IPS-NIHi11 (cell line): ENCODE data around the gene FALEC.

Experiments used
- DNase-seq: peaks from one replicate; pipeline ENCODE4 v3.0.0; 2012; ENCODE audit warnings: mixed read lengths, low spot score

Gene FALEC

GRCh38 chr1:150511985-150512660, 3.4 kb upstream of the FALEC start:
- DNase-seq: no peak

GRCh38 chr1:150512846-150513245, 2.7 kb upstream of the FALEC start:
- DNase-seq: no peak

GRCh38 chr1:150513351-150513791, 2.2 kb upstream of the FALEC start:
- DNase-seq: no peak

GRCh38 chr1:150514260-150514659, 1.3 kb upstream of the FALEC start:
- DNase-seq: no peak

- no peak for DNase-seq
These were observed 632 bp upstream of the FALEC start for GRCh38 chr1:150514913-150515327.

- no peak for DNase-seq
These were observed 569 bp downstream of the FALEC start for GRCh38 chr1:150516050-150516591.

GRCh38 chr1:150516616-150517015, 1.1 kb downstream of the FALEC start:
- no peak for DNase-seq

- DNase-seq: no peak
These were observed 5.8 kb downstream of the FALEC start for GRCh38 chr1:150521196-150521968.

GRCh38 chr1:150525348-150525747, 9.8 kb downstream of the FALEC start:
- no peak for DNase-seq

GRCh38 chr1:150528196-150528595, 12.6 kb downstream of the FALEC start:
- no peak for DNase-seq

GRCh38 chr1:150529017-150529416, 13.5 kb downstream of the FALEC start:
- no peak for DNase-seq

- no peak for DNase-seq
These were observed 15.1 kb downstream of the FALEC start for GRCh38 chr1:150530491-150531159.

GRCh38 chr1:150532860-150533259, 17.3 kb downstream of the FALEC start:
- no peak for DNase-seq

GRCh38 chr1:150534002-150534401, 18.4 kb downstream of the FALEC start:
- DNase-seq: no peak

GRCh38 chr1:150535511-150536287, 20.1 kb downstream of the FALEC start:
- no peak for DNase-seq

- no peak for DNase-seq
These were observed 21.5 kb downstream of the FALEC start for GRCh38 chr1:150536836-150537731.

- peak; percentile 77 for DNase-seq
These were observed 22.5 kb downstream of the FALEC start for GRCh38 chr1:150537732-150538684.

- DNase-seq: peak; percentile 3
These were observed 28.1 kb downstream of the FALEC start for GRCh38 chr1:150543500-150544143.

- DNase-seq: no peak
These were observed 28.7 kb downstream of the FALEC start for GRCh38 chr1:150544204-150544603.
